HG02798 (cell line): ENCODE results near the gene HMCN2.

Experiments used
- ATAC-seq: cut with Tn5 transposase; IDR thresholded peaks from one replicate; pipeline ENCODE4 v1.9.1; 2021; ENCODE audit warnings: mild to moderate bottlenecking; ENCODE audit not compliant: unreplicated experiment, poor library complexity

The HMCN2 gene

GRCh38 chr9:130402645-130403440 lies 137.3 kb downstream of the HMCN2 start:
- no peak for ATAC-seq

DNA sequence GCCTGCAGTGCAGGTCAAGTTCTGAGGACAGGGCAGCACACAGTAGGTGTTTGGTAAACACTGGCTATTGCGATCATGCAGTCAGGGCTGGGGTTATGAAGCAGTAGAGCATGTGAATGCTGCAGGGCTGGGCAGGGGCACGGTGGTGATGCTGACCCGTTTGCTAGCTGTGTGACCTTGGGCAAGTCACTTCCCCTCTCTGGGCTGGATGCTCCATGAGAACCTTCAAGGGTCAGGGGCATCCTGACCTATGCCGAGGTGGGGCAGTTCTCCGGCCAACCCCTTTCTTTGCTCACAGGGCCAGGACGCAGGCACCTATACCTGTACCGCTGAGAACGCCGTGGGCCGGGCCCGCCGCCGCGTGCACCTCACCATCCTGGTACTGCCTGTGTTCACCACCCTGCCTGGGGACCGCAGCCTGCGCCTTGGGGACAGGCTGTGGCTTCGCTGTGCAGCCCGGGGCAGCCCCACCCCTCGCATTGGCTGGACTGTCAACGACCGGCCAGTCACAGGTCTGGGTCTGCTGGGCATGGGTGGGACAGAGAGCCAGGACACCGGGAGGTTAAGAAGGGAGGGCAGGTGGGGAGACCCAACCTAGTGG lies 140.2 kb downstream of the HMCN2 start:
- ATAC-seq: no peak

DNA sequence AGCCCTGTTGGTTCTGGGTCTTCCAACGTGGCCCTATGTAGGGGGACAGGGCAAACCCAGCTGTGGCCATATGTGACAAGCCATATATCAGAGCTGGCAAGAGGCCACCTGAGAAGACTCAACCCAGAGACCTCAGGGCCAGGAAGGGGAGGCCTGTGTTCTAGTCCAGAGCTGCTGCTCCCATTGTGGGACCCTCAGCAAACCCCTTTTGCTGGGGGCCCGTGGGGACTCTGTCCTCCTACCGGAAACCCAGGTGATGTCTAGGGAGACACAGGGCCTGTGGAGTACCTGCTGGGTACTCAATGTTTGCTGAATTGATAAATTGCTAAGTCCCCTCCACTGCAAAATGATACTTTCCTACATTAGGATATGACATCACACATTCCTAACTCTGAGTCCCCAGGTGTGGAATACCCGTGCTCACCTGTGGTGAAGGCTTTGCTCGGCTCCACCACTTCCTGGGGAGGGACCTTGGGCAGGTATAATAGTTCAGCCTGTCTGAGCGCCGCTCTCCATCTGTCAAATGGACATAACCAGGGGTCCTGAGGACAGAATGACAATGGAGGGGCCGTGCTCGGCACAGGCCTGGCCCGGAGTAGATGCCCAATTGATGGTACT lies 140.8 kb downstream of the HMCN2 start:
- no peak for ATAC-seq

DNA sequence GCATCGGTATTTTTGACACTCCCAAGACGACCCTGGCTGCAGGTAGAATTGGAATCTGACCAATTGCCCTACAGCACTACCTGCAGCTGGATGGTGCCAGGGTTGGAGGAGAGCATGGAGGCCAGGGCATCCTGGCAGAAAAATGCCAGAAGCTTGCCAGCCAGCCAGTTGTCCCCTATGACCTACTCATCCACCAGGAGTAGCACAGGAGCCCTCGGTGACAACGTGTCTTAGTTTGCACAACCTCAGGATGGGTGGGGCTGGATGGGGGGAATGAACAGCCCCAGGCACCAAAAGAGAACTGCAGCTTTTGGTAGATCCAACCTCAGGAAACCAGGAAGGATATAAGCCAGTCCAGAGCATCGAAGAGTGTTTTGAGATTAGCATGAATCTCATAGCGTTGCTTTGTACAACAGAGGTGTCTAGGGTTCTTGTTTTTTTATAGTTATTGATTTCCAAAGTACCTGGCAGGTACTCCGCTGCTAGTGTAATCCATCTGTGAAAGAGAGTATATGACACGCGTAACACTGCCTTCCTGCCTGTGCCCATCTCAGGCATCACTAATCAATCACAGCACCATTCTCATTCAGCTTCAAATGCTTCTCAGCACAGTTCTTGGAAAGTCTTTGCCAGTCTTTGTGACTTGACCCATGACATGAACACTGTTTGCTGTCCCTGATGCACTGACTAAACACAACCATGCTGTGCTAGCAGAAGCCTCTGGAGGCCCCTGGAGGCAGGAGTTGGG lies 142.5 kb downstream of the HMCN2 start:
- ATAC-seq: no peak

DNA sequence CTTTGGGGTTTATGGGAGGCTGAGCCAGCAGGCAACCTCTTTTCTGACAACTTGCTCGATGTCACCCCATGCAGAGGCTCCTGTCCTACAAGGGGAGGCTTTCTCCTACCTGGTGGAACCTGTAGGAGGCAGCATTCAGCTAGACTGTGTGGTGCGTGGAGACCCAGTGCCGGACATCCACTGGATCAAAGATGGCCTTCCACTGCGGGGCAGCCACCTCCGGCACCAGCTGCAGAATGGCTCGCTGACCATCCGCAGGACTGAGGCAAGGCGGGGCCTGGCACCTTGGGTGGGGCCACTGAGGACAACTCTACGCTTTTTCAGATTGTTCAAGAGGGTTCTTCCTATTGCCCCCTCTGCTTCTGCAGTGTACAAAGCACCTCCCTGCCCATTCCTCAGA lies 143.1 kb downstream of the HMCN2 start:
- ATAC-seq: no peak

GRCh38 chr9:130409246-130409645 lies 143.7 kb downstream of the HMCN2 start:
- no peak for ATAC-seq

DNA sequence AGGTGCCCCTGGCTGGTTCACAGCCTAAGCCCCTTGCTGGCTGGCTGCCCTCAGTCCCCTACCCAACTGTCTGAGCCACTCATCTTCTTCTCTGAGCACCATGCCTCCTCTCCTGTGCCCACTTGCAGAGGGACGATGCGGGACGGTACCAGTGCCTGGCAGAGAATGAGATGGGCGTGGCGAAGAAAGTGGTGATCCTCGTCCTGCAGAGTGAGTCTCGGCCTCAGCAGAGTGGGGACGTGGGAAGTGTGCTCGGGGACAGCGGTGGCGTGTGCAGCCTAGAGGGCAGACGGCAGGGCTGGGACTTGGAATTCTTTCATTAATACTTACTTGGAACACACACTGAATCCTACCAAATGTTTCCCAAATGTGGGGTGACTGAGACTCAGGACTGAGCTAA lies 144.9 kb downstream of the HMCN2 start:
- no peak for ATAC-seq

GRCh38 chr9:130411566-130411915 lies 146.0 kb downstream of the HMCN2 start:
- no peak for ATAC-seq

DNA sequence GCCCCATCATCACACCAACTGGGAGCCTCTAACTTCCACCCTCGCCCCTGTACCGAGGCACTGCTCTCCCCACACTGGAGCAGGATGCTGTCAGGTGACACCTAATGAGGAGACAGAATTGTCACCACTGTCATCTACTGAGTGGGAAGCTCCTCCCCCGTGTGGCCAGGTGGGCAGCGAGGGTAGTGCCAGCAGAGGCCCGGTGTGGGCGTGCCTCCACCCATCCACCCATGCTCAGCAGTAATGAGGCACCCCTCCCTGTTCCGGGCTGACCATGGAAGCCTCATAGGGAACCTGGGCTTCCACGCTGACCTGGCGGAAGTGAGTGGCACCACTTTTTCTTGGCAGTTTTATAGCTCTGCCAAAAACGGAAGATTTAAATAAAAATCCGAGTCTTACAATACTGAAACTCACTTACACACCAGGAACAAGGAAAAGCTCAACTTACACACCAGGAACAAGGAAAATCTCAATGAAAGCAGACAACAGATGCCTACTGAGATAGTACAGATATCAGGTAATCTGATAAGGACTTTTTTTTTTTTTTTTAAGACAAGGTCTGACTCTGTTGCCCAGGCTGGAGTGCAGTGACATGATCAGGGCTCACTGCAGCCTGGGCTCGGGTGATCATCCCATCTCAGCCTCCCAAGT lies 148.6 kb downstream of the HMCN2 start:
- no peak for ATAC-seq

- ATAC-seq: no peak
Observed at GRCh38 chr9:130414910-130415746, 149.6 kb downstream of the HMCN2 start.

DNA sequence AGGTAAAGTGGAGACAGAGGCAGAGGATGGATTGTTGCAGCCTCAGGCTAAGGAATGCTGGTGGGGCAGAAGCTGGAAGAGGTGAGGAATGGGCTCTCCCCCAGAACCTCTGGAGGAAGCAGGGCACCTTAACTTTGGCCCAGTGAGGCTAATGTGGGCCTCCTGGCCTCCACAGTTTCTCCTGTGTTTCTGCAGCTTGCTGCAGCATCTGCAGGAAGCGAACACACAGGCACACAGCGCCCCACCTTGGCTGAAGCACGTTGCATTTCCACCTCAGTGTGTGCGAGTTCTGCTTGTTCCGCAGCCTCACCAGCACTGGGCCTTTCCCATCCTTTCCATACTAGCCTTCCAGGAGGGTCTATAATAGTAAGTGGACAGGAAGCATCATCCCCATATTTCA lies 152.0 kb downstream of the HMCN2 start:
- ATAC-seq: no peak

DNA sequence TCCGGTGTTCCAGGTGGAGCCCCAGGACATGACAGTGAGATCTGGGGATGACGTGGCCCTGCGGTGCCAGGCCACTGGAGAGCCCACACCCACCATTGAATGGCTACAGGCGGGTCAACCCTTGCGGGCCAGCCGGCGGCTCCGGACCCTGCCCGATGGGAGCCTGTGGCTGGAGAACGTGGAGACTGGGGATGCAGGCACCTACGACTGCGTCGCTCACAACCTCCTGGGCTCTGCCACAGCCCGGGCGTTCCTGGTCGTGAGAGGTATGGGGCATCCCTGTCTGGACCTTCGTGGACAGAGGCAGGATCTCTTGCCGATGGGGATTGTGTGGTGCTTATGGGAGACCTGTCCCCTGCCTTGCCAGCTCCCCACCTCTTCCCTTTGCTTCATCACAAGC lies 153.2 kb downstream of the HMCN2 start:
- no peak for ATAC-seq

GRCh38 chr9:130419521-130420035 lies 154.0 kb downstream of the HMCN2 start:
- ATAC-seq: no peak

- ATAC-seq: no peak
Observed at GRCh38 chr9:130421154-130421801, 155.7 kb downstream of the HMCN2 start.

- no peak for ATAC-seq
Observed at GRCh38 chr9:130421802-130422276, 156.3 kb downstream of the HMCN2 start.

GRCh38 chr9:130422546-130422945 lies 157.0 kb downstream of the HMCN2 start:
- ATAC-seq: no peak

- no peak for ATAC-seq
Observed at GRCh38 chr9:130423272-130423671, 157.7 kb downstream of the HMCN2 start.

- no peak for ATAC-seq
Observed at GRCh38 chr9:130424595-130425454, 159.3 kb downstream of the HMCN2 start.
